IMR-90 (cell line): ENCODE measurements around the gene ZFP36L2. TPM values are rescaled to one million over a fixed set of nuclear protein-coding genes. Genes with fewer than 3 reads are reported as not detected.

Source experiments
- ATAC-seq: fragments of 200-7000 bp; cut with Tn5 transposase; 2 replicates; pipeline ENCODE4 v1.9.1; 2020; ENCODE audit warnings: low read depth, mild to moderate bottlenecking, moderate library complexity
- BruUV-seq: library from RNA; stranded (reverse); fragments of 400-500 nt; replicated peaks from 2 replicates; lab custom pipeline; 2021; lab: Mats Ljungman, UMichigan
- CTCF ChIA-PET: fragments of 300-600 bp; formaldehyde crosslinking; extraction: SDS; loops from one replicate; lab custom pipeline; 2021; ENCODE audit warnings: antibody characterized with exemption; lab: Yijun Ruan, JAX
- POLR2A ChIA-PET: fragments of 300-600 bp; sonication (Branson Sonifier 250); formaldehyde crosslinking; loops from one replicate; lab custom pipeline; 2022; ENCODE audit warnings: antibody characterized with exemption; ENCODE audit not compliant: unreplicated experiment; lab: Charles Lee
- DNase-seq: peaks from one replicate; pipeline ENCODE4 v3.0.0; 2013
- H2AFZ ChIP-seq: replicated peaks from 2 replicates; pipeline ENCODE3; 2013; ENCODE audit warnings: low read length, mild to moderate bottlenecking; ENCODE audit not compliant: poor library complexity
- H2AK5ac ChIP-seq: 2 replicates; pipeline ENCODE4 v1.6.1; 2013; ENCODE audit warnings: low read depth, low read length, inconsistent platforms
- H2AK9ac ChIP-seq: replicated peaks from 2 replicates; pipeline ENCODE3; 2013; ENCODE audit warnings: mild to moderate bottlenecking, low read depth, low read length, moderate library complexity; ENCODE audit not compliant: poor library complexity
- H2BK120ac ChIP-seq: 2 replicates; pipeline ENCODE4 v1.6.1; 2013; ENCODE audit warnings: low read depth, low read length, inconsistent platforms
- H2BK15ac ChIP-seq: 3 replicates; pipeline ENCODE4 v1.6.1; 2013; ENCODE audit warnings: low read depth, low read length, inconsistent platforms
- H2BK20ac ChIP-seq: 2 replicates; pipeline ENCODE4 v1.6.1; 2013; ENCODE audit warnings: low read depth, mild to moderate bottlenecking, inconsistent platforms, low read length, moderate library complexity
- H2BK5ac ChIP-seq: 2 replicates; pipeline ENCODE4 v1.6.1; 2013; ENCODE audit warnings: mild to moderate bottlenecking, low read depth, low read length, inconsistent platforms; ENCODE audit not compliant: poor library complexity, severe bottlenecking
- H3K14ac ChIP-seq: replicated peaks from 2 replicates; pipeline ENCODE4 v1.6.1; 2013; ENCODE audit warnings: low read depth, low read length, inconsistent platforms
- H3K18ac ChIP-seq: 2 replicates; pipeline ENCODE4 v1.6.1; 2013; ENCODE audit warnings: low read depth, low read length, control low read depth
- H3K23ac ChIP-seq: 2 replicates; pipeline ENCODE4 v1.6.1; 2013; ENCODE audit warnings: low read depth, low read length, inconsistent platforms
- H3K27ac ChIP-seq: 2 replicates; pipeline ENCODE4 v1.5.1; 2013; ENCODE audit warnings: mild to moderate bottlenecking, control low read depth, low read length; ENCODE audit not compliant: insufficient read depth
- H3K27me3 ChIP-seq: 2 replicates; pipeline ENCODE4 v1.6.1; 2013; ENCODE audit warnings: low read length; ENCODE audit not compliant: control insufficient read depth, insufficient read depth
- H3K36me3 ChIP-seq: 2 replicates; pipeline ENCODE4 v1.6.1; 2013; ENCODE audit warnings: low read length, mixed read lengths; ENCODE audit not compliant: control insufficient read depth, insufficient read depth
- H3K4ac ChIP-seq: 2 replicates; pipeline ENCODE4 v1.6.1; 2013; ENCODE audit warnings: low read depth, low read length, inconsistent platforms
- H3K4me1 ChIP-seq: 2 replicates; pipeline ENCODE4 v1.6.1; 2013; ENCODE audit warnings: low read length, mixed read lengths; ENCODE audit not compliant: control insufficient read depth, insufficient read depth
- H3K4me2 ChIP-seq: 2 replicates; pipeline ENCODE4 v1.6.1; 2013; ENCODE audit warnings: low read depth, mild to moderate bottlenecking, control low read depth, low read length, moderate library complexity
- H3K4me3 ChIP-seq: 2 replicates; pipeline ENCODE4 v1.5.1; 2013; ENCODE audit warnings: low read depth, mild to moderate bottlenecking, control low read depth, low read length, moderate library complexity; ENCODE audit not compliant: insufficient read depth
- H3K56ac ChIP-seq: 2 replicates; pipeline ENCODE4 v1.6.1; 2013; ENCODE audit warnings: low read length, inconsistent platforms; ENCODE audit not compliant: insufficient read depth; ENCODE audit errors: extremely low read depth
- H3K79me1 ChIP-seq, 2 experiments: 2 replicates each; pipeline ENCODE4 v1.6.1; 2013; ENCODE audit warnings: low read length in 2 of 2, inconsistent platforms in 1 of 2, low read depth in 1 of 2
- H3K9ac ChIP-seq: 2 replicates; pipeline ENCODE4 v1.6.1; 2013; ENCODE audit warnings: low read depth, low read length, control low read depth
- H3K9me1 ChIP-seq: 2 replicates; pipeline ENCODE4 v1.6.1; 2013; ENCODE audit warnings: low read length, inconsistent platforms; ENCODE audit not compliant: insufficient read depth
- H3K9me3 ChIP-seq: 2 replicates; pipeline ENCODE4 v1.6.1; 2013; ENCODE audit warnings: low read length; ENCODE audit not compliant: control insufficient read depth, insufficient read depth
- H4K20me1 ChIP-seq: 2 replicates; pipeline ENCODE4 v1.6.1; 2013; ENCODE audit warnings: low read length, inconsistent platforms; ENCODE audit not compliant: insufficient read depth
- H4K5ac ChIP-seq: 2 replicates; pipeline ENCODE4 v1.6.1; 2013; ENCODE audit warnings: mild to moderate bottlenecking, low read depth, low read length, control low read depth
- H4K8ac ChIP-seq, 2 experiments: 2 replicates each; pipeline ENCODE4 v1.6.1; 2013; ENCODE audit warnings: low read depth in 2 of 2, low read length in 2 of 2, control low read depth in 1 of 2, inconsistent platforms in 1 of 2
- H4K91ac ChIP-seq: 2 replicates; pipeline ENCODE4 v1.6.1; 2013; ENCODE audit warnings: low read depth, low read length, inconsistent platforms; ENCODE audit not compliant: insufficient read depth
- BHLHE40 ChIP-seq: fragments of 150-350 bp; IDR thresholded peaks from 2 replicates; pipeline ENCODE4 v1.6.1; 2016; ENCODE audit warnings: mild to moderate bottlenecking, low read depth, low read length
- RAD21 ChIP-seq: IDR thresholded peaks from 2 replicates; pipeline ENCODE4 v1.6.1; 2012; ENCODE audit warnings: low read length, improper control_type of control experiment
- SMC3 ChIP-seq: fragments of 150-350 bp; IDR thresholded peaks from 2 replicates; pipeline ENCODE4 v1.6.1; 2016; ENCODE audit warnings: low read depth, mild to moderate bottlenecking, antibody characterized with exemption, low read length, moderate library complexity
- WGBS, 2 experiments: methylation state at CpG; one replicate each; pipeline versions ENCODE4 v1.1.5 to v1.1.7; 2013; ENCODE audit warnings: missing lambda C conversion rate in 2 of 2; ENCODE audit not compliant: insufficient read length in 1 of 2; ENCODE audit errors: extremely low coverage in 2 of 2; 5-methylcytosine and 5-hydroxymethylcytosine counted together
- dilution Hi-C: fragments of 300-500 bp; cut with HindIII; formaldehyde crosslinking; loops from one replicate; pipeline ENCODE4 v1.14.3; 2018; ENCODE audit warnings: low sequenced_read_pairs; ENCODE audit not compliant: unreplicated experiment
- in situ Hi-C: fragments of 300-500 bp; cut with MboI; formaldehyde crosslinking; loops from 3 replicates; pipeline ENCODE4 v1.14.3; 2019; ENCODE audit warnings: low sequenced_read_pairs, inconsistent platforms, mixed read lengths
- intact Hi-C: fragments of 100-400 bp; cut with micrococcal nuclease; formaldehyde crosslinking; loops from 2 replicates; pipeline ENCODE4 v1.10.0; 2022
- polyA plus RNA-seq, 3 experiments: library from polyadenylated mRNA; depleted of rRNA; stranded (reverse); fragments of >200 nt; gene quantifications; 2 replicates each; pipeline ENCODE4 v1.2.3, GENCODE V29; 2012; ENCODE audit warnings: low replicate concordance in 1 of 3
- total RNA-seq: library from RNA; depleted of rRNA; stranded (reverse); fragments of >200 nt; gene quantifications from 2 replicates; pipeline ENCODE4 v1.2.3, GENCODE V29; 2012

The ZFP36L2 gene
- total and polyA plus RNA-seq, 2 of the 4 experiments (the other 2 are of a cell fraction) = 1.8 to 20.1 TPM

DNA sequence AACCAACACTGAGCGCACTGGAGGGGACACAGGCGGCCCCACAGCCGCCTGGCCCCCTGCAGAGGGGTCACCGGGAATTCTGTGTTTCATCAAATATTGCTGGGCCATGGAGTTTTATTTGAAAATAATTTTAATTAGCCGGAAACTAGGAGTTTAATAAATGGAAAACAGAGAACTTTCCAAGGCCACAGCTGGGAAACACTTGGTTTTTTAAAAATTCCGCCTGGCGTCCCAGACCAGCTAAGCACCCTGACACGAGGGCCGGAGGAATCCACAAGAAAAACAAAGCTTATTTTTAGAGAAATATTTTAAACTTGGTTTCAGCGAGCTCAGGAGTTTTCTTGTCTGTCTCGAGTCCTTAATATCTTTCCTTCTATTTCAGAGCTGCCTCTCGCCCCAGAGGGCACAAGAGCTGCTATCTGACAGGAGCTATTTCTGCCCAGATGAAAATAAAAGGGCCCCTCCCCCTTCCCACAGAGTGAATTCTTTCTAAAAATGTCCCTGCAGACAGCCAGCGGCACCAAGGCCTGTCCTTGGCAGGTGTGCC lies 8.2 kb downstream of the ZFP36L2 start:
- ChIA-PET POLR2A (interaction anchor here (0.6 kb wide), 1 partner anchor 128 kb away, joined by 3 read pairs; no protein-coding TSS in a partner anchor), CTCF (no interaction called here)
- DNase-seq (peak; percentile 47), ATAC-seq (no peak)
- dilution Hi-C loops (no loop called here), in situ Hi-C loops (no loop called here), intact Hi-C loops (loop anchor here (1.0 to 5.0 kb wide), 2 partner anchors 41 to 112 kb away; no protein-coding TSS in a partner anchor)
- Histone ChIP-seq H3K14ac (peak overlapping the region; percentile 96), H2BK20ac (0 out of 2 replicates have a peak overlapping the region, but pooled peaks have one; percentile 33), H3K27ac (peak overlapping the region; percentile 98), H2AK5ac (peak overlapping the region; percentile 18; the same call in 1 of the 2 replicates), H3K79me1 (peaks cover 7 to 20% of the 10 kb centered on the region in 2 experiments), H2BK15ac (no peak overlapping the region), H2AK9ac (peak overlapping the region; percentile 80), H2AFZ (peak overlapping the region; percentile 95), H2BK5ac (peak overlapping the region; percentile 98), H4K20me1 (peaks cover 14% of the 10 kb centered on the region), H3K18ac (peak overlapping the region; percentile 70), H3K27me3 (no peaks in the 10 kb centered on the region), H3K4me2 (peak overlapping the region; percentile 2; the same call in 1 of the 2 replicates), H3K56ac (peak overlapping the region; percentile 17; the same call in 1 of the 2 replicates), H4K8ac (peak overlapping the region; percentile 85 to 95; a peak in 3 of 4 replicates), H3K4ac (peak overlapping the region; percentile 99), H3K4me3 (no peak overlapping the region), H3K4me1 (peaks cover 22% of the 10 kb centered on the region), H3K23ac (peak overlapping the region; percentile 97; the same call in 1 of the 2 replicates), H4K5ac (peak overlapping the region; percentile 80; the same call in 1 of the 2 replicates), H4K91ac (peak overlapping the region; percentile 95), H2BK120ac (peak overlapping the region; percentile 92), H3K36me3 (peaks cover 4% of the 10 kb centered on the region; the same call in 1 of the 2 replicates), H3K9me1 (peaks cover 15% of the 10 kb centered on the region), H3K9me3 (no peaks in the 10 kb centered on the region), H3K9ac (peak overlapping the region; percentile 82)
- WGBS, 2 experiments = 0% methylated on average over 1 of the region's 13 CpGs; no CpG with 5 or more reads in 1 of the 2 experiments
- TF ChIP-seq BHLHE40 (no peak), RAD21 (no peak), SMC3 (no peak)
- no TSS peak for BruUV-seq
